Right kidney (tissue), 9 donors: ENCODE results near the gene NXF3.
"Not testable (repeated sequence)": the region's sequence is repeated elsewhere in the genome, so short reads cannot be mapped to it uniquely, and the experiment has no call there.

Experiments
- DNase-seq: peaks from one replicate; pipeline ENCODE4 v3.0.0-alpha.2; 2016
- long read RNA-seq, 8 donors: transcript quantifications; one replicate each; lab custom pipeline, GENCODE V29; 2026

Gene NXF3
- long read RNA-seq, donor 1 = 0 reads
- long read RNA-seq, donor 2 = 0 reads
- long read RNA-seq, donor 3 = 0 reads
- long read RNA-seq, donor 4 = 0 reads
- long read RNA-seq, donor 5, partial matches to known transcripts = 204 of 225 reads
- long read RNA-seq, donor 5, other reads (novel, unspliced or antisense) = 21 of 225 reads
- long read RNA-seq, donor 6, partial matches to known transcripts = 104 of 115 reads
- long read RNA-seq, donor 6, other reads (novel, unspliced or antisense) = 11 of 115 reads
- long read RNA-seq, donor 7, partial matches to known transcripts = 32 of 32 reads
- long read RNA-seq, donor 7, other reads (novel, unspliced or antisense) = 0 of 32 reads
- long read RNA-seq, donor 8, partial matches to known transcripts = 194 of 194 reads
- long read RNA-seq, donor 8, other reads (novel, unspliced or antisense) = 0 of 194 reads

DNA sequence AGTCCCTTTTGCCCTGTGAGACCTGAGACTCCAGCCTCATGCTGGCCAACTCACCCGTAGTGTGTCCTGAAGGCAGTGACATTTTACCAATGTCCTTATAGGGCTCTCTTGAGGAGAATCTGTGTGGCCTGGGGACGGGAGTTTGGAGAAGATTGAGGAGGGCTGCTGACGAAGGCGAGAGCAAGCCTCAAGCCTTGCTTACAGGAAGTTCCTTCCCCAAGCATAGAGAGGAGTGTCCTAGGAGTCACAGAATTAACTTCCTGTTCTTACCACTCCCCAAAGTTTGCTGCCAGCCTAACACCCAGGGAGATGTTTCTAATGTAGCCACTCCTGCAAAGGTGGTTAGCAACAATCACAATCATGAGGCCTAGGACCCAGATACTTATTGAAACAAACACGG is at the start of gene NXF3:
TSS of gene NXF3 (minus strand) at position 202 of the 400 bp plus-strand sequence. CDS start at position 82, 120 bp downstream.
- no peak for DNase-seq

GRCh38 chrX:103136528-103136927 is 43.6 kb upstream of the NXF3 start:
- not testable (repeated sequence) for DNase-seq

GRCh38 chrX:103124284-103124683 is 31.3 kb upstream of the NXF3 start:
- DNase-seq = no peak

GRCh38 chrX:103120748-103121147 is 27.8 kb upstream of the NXF3 start:
- no peak for DNase-seq

DNA sequence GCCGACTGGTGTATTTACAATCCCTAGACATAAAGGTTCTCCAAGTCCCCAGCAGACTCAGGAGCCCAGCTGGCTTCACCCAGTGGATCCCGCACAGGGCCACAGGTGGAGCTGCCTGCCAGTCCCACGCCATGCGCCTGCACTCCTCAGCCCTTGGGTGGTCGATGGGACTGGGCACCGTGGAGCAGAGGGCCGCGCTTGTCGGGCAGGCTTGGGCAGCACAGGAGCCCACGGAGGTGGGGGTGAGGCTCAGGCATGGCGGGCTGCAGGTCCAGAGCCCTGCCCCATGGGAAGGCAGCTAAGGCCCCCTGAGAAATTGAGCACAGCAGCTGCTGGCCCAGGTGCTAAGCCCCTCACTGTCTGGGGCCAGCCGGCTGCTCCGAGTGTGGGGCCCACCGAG is 24.0 kb upstream of the NXF3 start:
- not testable (repeated sequence) for DNase-seq

DNA sequence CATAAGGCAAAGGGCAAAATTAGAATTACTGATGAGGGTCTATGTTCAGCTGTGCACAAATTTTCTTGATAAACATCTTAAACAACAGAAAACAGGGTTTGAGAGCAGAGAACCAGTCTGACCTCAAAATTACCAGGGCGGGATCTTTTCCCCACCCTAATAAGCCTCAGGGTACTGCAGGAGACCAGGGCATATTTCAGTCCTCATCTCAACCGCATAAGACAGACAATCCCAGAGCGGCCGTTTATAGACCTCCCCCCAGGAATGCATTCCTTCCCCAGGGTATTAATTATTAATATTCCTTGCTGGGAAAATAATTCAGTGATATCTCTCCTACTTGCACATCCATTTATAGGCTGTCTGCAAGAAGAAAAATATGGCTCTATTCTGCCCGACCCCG is 16.6 kb upstream of the NXF3 start:
- not testable (repeated sequence) for DNase-seq

DNA sequence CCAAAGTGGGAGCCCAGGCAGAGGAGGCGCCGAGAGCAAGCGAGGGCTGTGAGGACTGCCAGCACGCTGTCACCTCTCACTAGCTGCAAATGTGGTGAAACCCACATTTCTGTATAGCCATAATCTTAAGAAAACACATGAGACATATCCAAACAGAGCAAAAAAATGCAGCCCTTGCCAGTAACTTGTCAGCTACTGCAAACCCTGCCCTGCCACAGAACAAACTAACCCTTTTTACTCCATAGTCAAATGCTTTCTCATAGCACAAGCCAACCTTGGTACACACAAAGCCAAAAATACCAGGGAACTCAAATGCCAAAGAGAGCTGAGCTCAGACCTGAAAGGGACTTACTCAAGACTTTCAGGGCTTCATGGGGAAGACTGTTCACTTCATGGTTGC is 14.9 kb upstream of the NXF3 start:
- no peak for DNase-seq

GRCh38 chrX:103107227-103107737 is 14.3 kb upstream of the NXF3 start:
- not testable (repeated sequence) for DNase-seq

DNA sequence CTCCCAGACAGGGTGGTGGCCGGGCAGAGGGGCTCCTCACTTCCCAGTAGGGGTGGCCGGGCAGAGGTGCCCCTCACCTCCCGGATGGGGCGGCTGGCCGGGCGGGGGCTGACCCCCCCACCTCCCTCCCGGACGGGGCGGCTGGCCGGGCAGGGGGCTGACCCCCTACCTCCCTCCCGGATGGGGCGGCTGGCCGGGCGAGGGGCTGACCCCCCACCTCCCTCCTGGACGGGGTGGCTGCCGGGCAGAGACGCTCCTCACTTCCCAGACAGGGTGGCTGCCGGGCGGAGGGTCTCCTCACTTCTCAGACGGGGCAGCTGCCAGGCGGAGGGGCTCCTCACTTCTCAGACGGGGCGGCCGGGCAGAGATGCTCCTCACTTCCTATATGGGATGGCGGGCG is 11.4 kb upstream of the NXF3 start:
- DNase-seq = not testable (repeated sequence)

- DNase-seq = not testable (repeated sequence)
These were observed 10.9 kb upstream of the NXF3 start for GRCh38 chrX:103103866-103104265.

DNA sequence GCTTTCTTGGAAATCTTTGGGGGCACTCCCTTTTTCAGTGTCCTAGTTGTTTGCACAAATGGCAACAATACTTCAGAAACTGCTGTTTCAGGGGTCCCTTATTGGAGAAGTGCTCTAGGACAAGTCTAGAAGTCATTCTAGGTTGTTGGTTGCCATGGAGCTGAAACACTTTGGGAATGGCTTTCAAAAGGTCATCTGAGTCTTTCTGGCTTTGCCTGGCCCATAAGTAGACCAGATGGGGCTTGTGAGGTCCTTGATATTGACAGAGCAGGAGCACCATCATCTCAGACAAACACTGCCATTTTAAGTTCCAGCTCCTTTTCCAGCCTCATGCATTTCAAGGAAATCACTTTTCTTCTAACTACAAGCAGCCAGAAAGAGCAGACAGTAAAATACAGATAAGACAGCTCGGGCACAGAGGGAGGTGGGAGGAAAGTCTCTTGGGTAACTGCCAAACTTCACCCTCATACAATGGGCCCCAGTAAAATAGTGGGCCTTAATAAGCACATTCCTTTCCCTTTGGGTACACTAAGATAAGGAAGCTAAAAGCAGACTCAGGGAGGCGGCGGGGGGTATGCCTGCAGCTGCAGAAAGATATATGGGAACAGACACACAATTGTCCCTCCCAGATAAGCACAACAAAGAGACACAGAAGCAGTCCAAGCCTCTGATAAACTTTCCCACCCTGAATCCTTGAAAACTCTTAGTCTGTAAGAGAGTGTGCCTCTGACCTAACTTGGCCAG is 8.5 kb upstream of the NXF3 start:
- no peak for DNase-seq

GRCh38 chrX:103100484-103100883 is 7.5 kb upstream of the NXF3 start:
- no peak for DNase-seq

GRCh38 chrX:103099691-103100090 is 6.7 kb upstream of the NXF3 start:
- no peak for DNase-seq

GRCh38 chrX:103098488-103098887 is 5.5 kb upstream of the NXF3 start:
- no peak for DNase-seq

DNA sequence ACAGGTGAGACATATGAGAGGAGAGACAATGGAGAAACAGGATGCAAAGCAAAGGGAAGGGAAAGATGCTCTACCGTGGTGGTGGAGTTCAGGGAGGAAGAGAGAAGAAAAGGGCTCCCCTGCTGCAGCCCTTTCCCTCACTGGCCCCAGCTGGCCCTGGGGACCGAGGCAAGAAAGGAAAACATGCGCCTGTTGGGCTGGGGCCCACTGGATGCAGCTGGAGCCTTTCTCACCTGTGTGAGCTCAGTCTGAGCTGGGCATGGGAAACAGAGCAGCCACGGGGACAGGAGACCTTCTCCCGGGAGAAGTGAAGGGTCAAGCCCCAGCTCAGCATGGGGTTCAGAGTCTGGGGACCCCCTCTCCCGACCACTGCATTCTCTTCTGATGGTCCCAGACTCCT is 11.9 kb downstream of the NXF3 start:
- DNase-seq = no peak

- DNase-seq = no peak
These were observed 19.5 kb downstream of the NXF3 start for GRCh38 chrX:103073467-103073866.

DNA sequence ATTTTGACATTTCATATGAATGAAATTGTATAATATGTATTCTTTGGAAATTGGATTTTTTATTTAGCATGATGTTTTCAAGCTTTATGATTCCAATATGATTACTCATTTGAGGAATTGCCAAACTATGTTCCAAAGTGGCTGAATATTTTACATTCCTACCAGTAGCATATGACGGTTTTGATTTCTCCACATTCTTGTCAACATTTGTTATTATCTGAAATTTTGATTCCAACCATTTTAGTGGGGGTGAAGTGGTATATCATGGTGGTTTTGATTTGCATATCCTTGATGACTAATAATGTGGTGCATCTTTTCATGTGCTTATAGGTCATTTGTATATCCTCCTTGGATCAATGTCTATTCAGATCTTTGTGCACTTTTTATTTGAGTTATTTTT is 26.3 kb downstream of the NXF3 start:
- no peak for DNase-seq

- DNase-seq = peak; percentile 41
These were observed 29.0 kb downstream of the NXF3 start, which contains the start of gene BEX1 for GRCh38 chrX:103063918-103064434. Gene BEX1, minus strand, starts transcription at chrX:103064171. Its CDS starts 897 bp downstream, at chrX:103063274.

DNA sequence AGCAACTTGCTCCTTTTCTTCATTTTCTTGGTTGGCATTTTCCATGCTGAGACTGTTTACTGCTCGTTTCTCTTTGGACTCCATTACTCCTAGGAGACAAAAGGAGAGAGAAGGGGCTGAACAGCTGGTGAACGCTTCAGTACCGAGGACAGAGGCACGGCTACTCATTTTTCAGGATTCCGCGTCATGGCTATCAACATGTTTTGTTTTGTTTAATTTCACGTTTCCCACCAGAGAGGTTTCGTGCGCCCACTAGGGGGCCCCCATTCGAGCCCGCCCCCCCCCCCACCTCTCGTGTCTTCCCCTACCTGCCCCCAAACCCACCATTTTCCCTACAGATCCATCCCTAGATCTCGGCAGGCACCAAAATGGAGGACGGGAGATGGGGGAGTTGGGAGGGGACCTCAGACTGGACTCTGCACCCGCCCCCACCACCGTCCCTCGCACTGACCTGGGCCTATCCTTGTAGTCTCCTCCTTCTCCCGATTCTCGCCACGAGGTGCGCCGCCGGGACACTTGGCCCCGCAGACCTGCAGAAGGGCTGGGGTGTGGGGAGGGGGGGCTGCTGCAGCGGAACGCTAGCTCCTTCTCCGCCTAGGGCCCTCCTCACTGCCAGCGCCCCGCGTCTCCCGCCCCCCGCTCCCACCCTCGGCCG is 29.6 kb downstream of the NXF3 start:
- peak; percentile 31 for DNase-seq

- DNase-seq = no peak
These were observed 31.5 kb downstream of the NXF3 start for GRCh38 chrX:103061486-103061885.

- no peak for DNase-seq
These were observed 36.0 kb downstream of the NXF3 start for GRCh38 chrX:103056902-103057301.

DNA sequence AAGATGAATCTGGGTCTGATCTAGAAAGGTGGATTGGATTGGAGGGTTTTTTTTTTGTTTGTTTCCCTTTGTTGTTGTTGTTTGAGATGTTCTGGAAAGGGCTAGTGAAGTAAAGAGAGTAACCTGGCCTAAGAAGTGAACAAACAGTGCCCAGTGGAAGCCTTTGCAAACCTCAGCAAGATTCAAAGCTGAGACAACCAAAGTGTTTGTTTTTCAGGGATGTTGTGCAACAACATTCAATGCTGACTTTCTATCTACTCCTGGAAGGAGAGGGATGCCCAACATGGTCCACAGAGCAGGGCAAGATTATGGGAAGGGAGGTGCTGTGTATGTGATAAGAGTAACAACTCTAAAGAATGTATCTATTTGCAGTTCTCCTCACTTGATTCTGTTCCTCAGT is 40.3 kb downstream of the NXF3 start:
- no peak for DNase-seq
